SK-N-MC (cell line): ENCODE results near the gene SUPT6H.

ENCODE experiments used
- EZH2 ChIP-seq: fragments of 200-600 bp; sonication (generic); IDR thresholded peaks from one replicate; pipeline ENCODE4 v1.6.1; 2017; ENCODE audit warnings: antibody characterized with exemption
- FOXP2 ChIP-seq: optimal IDR thresholded peaks from 2 replicates; pipeline ENCODE3; 2011; ENCODE audit warnings: mild to moderate bottlenecking, moderate library complexity; ENCODE audit not compliant: insufficient read depth; ENCODE audit errors: extremely low read length, control extremely low read depth
- POLR2AphosphoS5 ChIP-seq: IDR thresholded peaks from 2 replicates; pipeline ENCODE4 v1.6.1; 2012; ENCODE audit warnings: mild to moderate bottlenecking, low read depth, low read length, borderline replicate concordance

DNA sequence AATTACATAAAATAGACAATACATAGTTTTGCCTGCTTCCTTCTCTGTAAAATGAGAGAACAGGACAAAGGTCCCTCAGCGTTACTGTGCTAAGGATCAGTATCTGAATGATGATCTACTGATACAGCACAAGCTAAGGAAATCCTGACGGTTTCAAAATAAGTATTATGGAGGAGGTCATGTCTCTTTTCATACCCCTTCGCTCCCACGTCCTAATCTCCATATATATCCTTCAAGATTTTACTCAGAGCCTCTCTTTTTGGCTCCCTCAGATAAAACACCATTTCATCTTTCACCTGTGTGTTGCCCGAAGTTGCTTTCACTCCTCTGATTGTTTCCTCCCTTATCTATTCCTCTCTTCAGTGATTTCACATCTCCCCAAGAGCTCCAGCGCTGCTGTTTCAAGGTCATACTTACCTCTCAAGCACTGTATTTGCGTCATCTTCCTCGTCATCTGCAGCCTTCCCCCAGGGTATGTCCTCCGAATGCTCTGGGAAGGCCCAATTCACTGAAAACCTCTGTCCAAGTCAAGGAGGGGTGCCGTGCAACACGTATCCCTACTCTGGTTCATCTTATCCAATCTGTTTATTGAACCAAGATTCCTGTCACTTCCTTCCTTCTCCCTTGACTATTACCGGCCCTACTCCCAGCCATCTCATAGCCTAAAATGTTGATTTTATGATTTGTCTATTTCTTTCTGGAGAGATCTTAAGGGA is 15.8 kb upstream of the SUPT6H start:
- TF ChIP-seq POLR2AphosphoS5, result no peak
- no peak for TF ChIP-seq EZH2
- TF ChIP-seq FOXP2, result no peak
